Measurements from ENCODE around the gene GABRB2.

The GABRB2 gene

DNA sequence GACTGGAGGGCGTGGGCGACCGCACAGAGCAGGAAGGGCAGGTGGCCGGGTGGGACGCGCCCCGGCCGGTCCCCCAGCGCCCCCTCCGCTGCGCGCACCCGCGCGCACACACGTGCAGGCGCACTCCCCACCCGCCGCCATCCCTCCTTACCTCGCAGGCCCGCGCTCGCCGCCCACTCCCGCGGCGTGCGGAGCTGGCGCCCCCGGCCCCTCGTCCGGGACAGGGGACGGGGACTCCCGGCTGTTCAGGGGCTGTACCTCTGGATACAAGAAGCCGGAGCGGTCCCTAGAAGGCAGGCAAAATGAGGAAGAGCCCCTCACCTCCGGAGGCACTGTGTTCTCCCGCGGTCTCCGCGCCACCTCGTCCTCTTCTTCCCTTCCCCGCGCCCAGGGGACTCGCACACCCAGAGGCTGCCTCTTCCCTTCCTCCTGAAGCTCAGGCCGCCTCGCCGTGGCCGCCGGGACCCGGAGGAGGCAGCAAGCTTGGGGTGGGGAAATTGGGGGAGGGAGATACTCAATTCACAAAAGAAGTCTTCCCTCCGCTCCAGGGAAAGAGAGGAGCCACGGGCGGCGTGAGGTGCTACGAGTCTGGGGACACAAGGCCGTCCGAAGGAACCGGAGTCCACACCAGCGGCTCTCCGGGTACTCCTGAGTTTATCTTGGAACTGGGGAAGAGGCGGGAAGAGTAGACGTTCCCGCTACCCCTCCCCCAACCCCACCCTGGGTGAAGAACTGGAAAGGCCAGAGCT lies 1.4 kb upstream of the GABRB2 start:
- no peak for TF ChIP-seq CEBPB (IDR thresholded peaks at IDR 0.05)
- no peak for TF ChIP-seq NFIC (IDR thresholded peaks at IDR 0.05)
- TF ChIP-seq YY1 (IDR thresholded peaks at IDR 0.05; ENCODE audit: low read depth): no peak
- no peak for TF ChIP-seq ZBTB7A (IDR thresholded peaks at IDR 0.05; ENCODE audit: low read depth)
- TF ChIP-seq EGR1 (IDR thresholded peaks at IDR 0.05): no peak
- TF ChIP-seq RAD21 (IDR thresholded peaks at IDR 0.05; ENCODE audit: low read depth): no peak
- TF ChIP-seq TEAD4 (IDR thresholded peaks at IDR 0.05): no peak
- TF ChIP-seq, protein P1, sequence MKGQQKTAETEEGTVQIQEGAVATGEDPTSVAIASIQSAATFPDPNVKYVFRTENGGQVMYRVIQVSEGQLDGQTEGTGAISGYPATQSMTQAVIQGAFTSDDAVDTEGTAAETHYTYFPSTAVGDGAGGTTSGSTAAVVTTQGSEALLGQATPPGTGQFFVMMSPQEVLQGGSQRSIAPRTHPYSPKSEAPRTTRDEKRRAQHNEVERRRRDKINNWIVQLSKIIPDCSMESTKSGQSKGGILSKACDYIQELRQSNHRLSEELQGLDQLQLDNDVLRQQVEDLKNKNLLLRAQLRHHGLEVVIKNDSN (IDR thresholded peaks at IDR 0.05): no peak

DNA sequence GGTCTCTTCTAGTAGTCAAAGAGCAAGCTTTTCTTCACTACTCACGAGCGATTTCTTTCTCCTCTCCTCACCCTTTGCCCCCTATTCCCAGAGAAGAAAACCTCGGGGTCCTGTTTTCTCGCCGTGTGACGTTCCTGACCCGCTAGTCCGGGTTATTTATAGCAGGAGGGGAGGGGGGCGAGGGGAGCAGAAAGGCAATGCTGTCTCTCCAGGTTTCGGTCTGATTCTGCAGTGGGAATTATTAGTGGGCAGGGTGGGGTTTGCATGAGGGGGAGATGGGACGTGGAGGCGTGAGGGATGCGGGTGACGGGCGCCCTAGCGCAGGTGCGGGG lies 847 bp upstream of the GABRB2 start:
- TF ChIP-seq NFIC (IDR thresholded peaks at IDR 0.05) (no peak), CEBPB (IDR thresholded peaks at IDR 0.05) (no peak), EP300 (IDR thresholded peaks at IDR 0.05; ENCODE audit: borderline replicate concordance) (no peak), RAD21 (IDR thresholded peaks at IDR 0.05; ENCODE audit: low read depth) (no peak), TAF1 (IDR thresholded peaks at IDR 0.05; ENCODE audit: low read depth) (no peak)
- TF ChIP-seq, protein P1 (IDR thresholded peaks at IDR 0.05): no peak

DNA sequence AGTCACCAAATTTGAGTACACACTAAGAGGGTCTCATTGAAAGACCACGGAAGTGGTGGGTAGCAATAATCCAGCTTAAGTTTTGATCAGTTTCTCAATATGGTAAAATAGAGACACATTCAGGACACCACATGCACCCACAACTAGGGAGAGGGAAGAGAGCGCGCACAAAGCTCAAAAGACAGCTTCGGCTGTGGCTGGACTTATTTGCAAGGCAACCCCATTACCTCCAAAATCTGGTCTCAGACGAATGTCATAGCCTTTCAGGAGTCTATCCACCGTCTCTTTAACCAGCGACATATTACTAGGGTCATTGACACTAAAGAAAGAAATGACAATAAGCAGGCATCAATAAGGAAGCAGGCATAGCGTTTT lies 443 bp downstream of the GABRB2 start:
- TF ChIP-seq TEAD4 (IDR thresholded peaks at IDR 0.05) (no peak), TAF1 (IDR thresholded peaks at IDR 0.05; ENCODE audit: low read depth) (no peak), CREB1 (IDR thresholded peaks at IDR 0.05; ENCODE audit: low read depth) (no peak), EP300 (IDR thresholded peaks at IDR 0.05; ENCODE audit: borderline replicate concordance) (no peak), ZBTB7A (IDR thresholded peaks at IDR 0.05; ENCODE audit: low read depth) (no peak), FOXM1 (IDR thresholded peaks at IDR 0.05; ENCODE audit: borderline replicate concordance, low read depth) (no peak), EGR1 (IDR thresholded peaks at IDR 0.05) (no peak), RAD21 (IDR thresholded peaks at IDR 0.05; ENCODE audit: low read depth) (no peak), NFIC (IDR thresholded peaks at IDR 0.05) (no peak), TCF12 (IDR thresholded peaks at IDR 0.05; ENCODE audit: low read depth) (no peak), YY1 (IDR thresholded peaks at IDR 0.05; ENCODE audit: low read depth) (no peak), CEBPB (IDR thresholded peaks at IDR 0.05) (no peak)
- TF ChIP-seq, protein P2, sequence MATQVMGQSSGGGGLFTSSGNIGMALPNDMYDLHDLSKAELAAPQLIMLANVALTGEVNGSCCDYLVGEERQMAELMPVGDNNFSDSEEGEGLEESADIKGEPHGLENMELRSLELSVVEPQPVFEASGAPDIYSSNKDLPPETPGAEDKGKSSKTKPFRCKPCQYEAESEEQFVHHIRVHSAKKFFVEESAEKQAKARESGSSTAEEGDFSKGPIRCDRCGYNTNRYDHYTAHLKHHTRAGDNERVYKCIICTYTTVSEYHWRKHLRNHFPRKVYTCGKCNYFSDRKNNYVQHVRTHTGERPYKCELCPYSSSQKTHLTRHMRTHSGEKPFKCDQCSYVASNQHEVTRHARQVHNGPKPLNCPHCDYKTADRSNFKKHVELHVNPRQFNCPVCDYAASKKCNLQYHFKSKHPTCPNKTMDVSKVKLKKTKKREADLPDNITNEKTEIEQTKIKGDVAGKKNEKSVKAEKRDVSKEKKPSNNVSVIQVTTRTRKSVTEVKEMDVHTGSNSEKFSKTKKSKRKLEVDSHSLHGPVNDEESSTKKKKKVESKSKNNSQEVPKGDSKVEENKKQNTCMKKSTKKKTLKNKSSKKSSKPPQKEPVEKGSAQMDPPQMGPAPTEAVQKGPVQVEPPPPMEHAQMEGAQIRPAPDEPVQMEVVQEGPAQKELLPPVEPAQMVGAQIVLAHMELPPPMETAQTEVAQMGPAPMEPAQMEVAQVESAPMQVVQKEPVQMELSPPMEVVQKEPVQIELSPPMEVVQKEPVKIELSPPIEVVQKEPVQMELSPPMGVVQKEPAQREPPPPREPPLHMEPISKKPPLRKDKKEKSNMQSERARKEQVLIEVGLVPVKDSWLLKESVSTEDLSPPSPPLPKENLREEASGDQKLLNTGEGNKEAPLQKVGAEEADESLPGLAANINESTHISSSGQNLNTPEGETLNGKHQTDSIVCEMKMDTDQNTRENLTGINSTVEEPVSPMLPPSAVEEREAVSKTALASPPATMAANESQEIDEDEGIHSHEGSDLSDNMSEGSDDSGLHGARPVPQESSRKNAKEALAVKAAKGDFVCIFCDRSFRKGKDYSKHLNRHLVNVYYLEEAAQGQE (IDR thresholded peaks at IDR 0.05; ENCODE audit: low read depth): no peak
- TF ChIP-seq, protein P3, sequence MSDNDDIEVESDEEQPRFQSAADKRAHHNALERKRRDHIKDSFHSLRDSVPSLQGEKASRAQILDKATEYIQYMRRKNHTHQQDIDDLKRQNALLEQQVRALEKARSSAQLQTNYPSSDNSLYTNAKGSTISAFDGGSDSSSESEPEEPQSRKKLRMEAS (IDR thresholded peaks at IDR 0.05): no peak
- TF ChIP-seq, protein P1 (IDR thresholded peaks at IDR 0.05): no peak

DNA sequence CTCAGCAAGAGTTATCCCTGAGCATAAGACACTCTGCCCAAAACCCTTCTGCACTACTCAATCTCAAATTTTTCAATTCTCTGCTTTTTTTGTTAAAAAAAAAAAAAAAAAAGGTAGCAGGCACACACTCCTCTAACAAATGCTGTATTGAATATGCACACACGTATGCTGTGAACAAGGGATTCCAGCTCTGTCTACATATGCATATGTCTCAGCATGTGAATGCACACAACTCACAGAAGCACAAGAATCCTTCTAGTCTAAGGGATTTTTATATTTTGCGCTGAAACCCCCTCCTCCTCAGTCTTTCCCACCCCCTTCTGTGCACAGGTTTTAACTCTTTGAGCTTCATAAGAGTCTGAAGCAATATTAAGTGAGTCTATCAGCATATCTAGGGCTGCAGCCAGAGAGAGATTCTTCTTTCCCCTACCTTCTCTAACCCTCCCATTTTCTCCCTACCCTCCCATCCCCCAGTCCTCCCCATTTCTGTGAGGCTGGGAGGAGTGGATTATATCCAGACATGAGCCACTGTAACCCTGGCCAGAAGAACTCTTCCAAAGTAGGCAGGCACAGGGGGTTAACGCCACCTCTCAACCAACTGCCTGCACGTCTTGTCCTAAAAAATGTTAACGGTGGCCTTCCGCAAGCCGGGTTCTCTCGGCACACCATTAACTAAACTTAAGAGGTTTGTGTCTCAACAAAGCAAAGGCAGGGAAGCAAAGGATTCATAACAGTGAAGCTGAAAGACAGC lies 1.0 kb downstream of the GABRB2 start:
- no peak for TF ChIP-seq EP300 (IDR thresholded peaks at IDR 0.05; ENCODE audit: borderline replicate concordance)
- no peak for TF ChIP-seq CREB1 (IDR thresholded peaks at IDR 0.05; ENCODE audit: low read depth)
- TF ChIP-seq ZBTB7A (IDR thresholded peaks at IDR 0.05; ENCODE audit: low read depth): no peak
- TF ChIP-seq EGR1 (IDR thresholded peaks at IDR 0.05): no peak
- TF ChIP-seq, protein P1 (IDR thresholded peaks at IDR 0.05): no peak
- TF ChIP-seq, protein P3 (IDR thresholded peaks at IDR 0.05): no peak
- no peak for TF ChIP-seq TAF1 (IDR thresholded peaks at IDR 0.05; ENCODE audit: low read depth)
- TF ChIP-seq YY1 (IDR thresholded peaks at IDR 0.05; ENCODE audit: low read depth): no peak
- TF ChIP-seq CEBPB (IDR thresholded peaks at IDR 0.05): no peak
- no peak for TF ChIP-seq FOXM1 (IDR thresholded peaks at IDR 0.05; ENCODE audit: borderline replicate concordance, low read depth)
- TF ChIP-seq RAD21 (IDR thresholded peaks at IDR 0.05; ENCODE audit: low read depth): no peak
- TF ChIP-seq, protein P2 (IDR thresholded peaks at IDR 0.05; ENCODE audit: low read depth): no peak
- TF ChIP-seq TCF12 (IDR thresholded peaks at IDR 0.05; ENCODE audit: low read depth): no peak
- TF ChIP-seq NFIC (IDR thresholded peaks at IDR 0.05): no peak
- no peak for TF ChIP-seq TEAD4 (IDR thresholded peaks at IDR 0.05)
